ENCODE measurements around the gene LRP1. TPM values are rescaled to one million over a fixed set of nuclear protein-coding genes. Genes with fewer than 3 reads are reported as not detected.

The LRP1 gene
- total RNA-seq, 1 donor from 2014 or later, result 591 TPM

DNA sequence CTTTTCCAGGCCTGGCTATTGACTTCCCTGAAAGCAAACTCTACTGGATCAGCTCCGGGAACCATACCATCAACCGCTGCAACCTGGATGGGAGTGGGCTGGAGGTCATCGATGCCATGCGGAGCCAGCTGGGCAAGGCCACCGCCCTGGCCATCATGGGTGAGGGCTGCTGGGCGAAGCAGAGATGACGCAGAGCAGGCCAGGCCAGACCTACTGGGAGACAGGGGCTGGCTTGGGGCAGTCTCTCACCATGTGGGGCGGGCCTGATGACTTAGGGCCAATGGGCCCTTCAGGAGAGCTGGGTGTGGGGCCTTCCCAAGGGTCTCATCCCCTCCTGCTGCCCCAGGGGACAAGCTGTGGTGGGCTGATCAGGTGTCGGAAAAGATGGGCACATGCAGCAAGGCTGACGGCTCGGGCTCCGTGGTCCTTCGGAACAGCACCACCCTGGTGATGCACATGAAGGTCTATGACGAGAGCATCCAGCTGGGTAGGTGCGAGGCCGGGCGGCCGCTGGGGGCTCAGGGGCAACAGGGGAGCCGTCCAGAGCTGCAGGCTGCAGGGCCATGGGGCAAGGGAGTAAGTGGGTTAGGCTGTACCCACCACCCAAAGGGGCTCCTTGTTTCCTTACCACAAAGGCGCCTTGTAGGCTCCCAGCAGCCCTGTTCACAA is 52.2 kb downstream of the LRP1 start:
- Mint-ChIP-seq H3K9me3 (ENCODE audit: unreplicated experiment) (no peaks in the 10 kb centered on the region), H3K4me1 (ENCODE audit: unreplicated experiment) (peaks cover 6% of the 10 kb centered on the region), H3K36me3 (ENCODE audit: unreplicated experiment) (peaks cover 50% of the 10 kb centered on the region), H3K27ac (ENCODE audit: unreplicated experiment) (no peak overlapping the region), H3K27me3 (ENCODE audit: unreplicated experiment) (no peaks in the 10 kb centered on the region), H3K4me3 (ENCODE audit: unreplicated experiment) (no peak overlapping the region)
- TF ChIP-seq, protein P1, sequence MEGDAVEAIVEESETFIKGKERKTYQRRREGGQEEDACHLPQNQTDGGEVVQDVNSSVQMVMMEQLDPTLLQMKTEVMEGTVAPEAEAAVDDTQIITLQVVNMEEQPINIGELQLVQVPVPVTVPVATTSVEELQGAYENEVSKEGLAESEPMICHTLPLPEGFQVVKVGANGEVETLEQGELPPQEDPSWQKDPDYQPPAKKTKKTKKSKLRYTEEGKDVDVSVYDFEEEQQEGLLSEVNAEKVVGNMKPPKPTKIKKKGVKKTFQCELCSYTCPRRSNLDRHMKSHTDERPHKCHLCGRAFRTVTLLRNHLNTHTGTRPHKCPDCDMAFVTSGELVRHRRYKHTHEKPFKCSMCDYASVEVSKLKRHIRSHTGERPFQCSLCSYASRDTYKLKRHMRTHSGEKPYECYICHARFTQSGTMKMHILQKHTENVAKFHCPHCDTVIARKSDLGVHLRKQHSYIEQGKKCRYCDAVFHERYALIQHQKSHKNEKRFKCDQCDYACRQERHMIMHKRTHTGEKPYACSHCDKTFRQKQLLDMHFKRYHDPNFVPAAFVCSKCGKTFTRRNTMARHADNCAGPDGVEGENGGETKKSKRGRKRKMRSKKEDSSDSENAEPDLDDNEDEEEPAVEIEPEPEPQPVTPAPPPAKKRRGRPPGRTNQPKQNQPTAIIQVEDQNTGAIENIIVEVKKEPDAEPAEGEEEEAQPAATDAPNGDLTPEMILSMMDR (IDR thresholded peaks at IDR 0.05), result no peak
- no peak for DNase-seq (ENCODE audit: extremely low spot score, unreplicated experiment)

DNA sequence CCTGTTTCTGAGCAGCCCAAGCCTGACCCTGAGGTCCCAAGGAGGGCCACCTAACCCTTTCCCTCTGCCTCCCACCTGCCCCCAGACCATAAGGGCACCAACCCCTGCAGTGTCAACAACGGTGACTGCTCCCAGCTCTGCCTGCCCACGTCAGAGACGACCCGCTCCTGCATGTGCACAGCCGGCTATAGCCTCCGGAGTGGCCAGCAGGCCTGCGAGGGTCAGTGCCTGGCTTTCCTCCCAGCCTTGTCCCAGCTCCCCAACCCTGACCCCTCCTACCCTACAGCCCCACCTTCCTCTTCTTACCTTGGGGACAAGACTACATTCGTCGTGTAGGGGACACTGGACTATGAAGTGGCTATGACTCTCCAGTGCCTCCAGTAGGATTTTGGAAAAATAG is 52.8 kb downstream of the LRP1 start:
- peak overlapping the region; percentile 21 for H3K27ac Mint-ChIP-seq (ENCODE audit: unreplicated experiment)
- peaks cover 50% of the 10 kb centered on the region for H3K36me3 Mint-ChIP-seq (ENCODE audit: unreplicated experiment)
- no peak for DNase-seq (ENCODE audit: extremely low spot score, unreplicated experiment)
- H3K9me3 Mint-ChIP-seq (ENCODE audit: unreplicated experiment), result no peaks in the 10 kb centered on the region
- H3K4me3 Mint-ChIP-seq (ENCODE audit: unreplicated experiment), result no peak overlapping the region
- TF ChIP-seq, protein P1 (IDR thresholded peaks at IDR 0.05), result no peak
- peaks cover 3% of the 10 kb centered on the region for H3K4me1 Mint-ChIP-seq (ENCODE audit: unreplicated experiment)
- no peaks in the 10 kb centered on the region for H3K27me3 Mint-ChIP-seq (ENCODE audit: unreplicated experiment)

DNA sequence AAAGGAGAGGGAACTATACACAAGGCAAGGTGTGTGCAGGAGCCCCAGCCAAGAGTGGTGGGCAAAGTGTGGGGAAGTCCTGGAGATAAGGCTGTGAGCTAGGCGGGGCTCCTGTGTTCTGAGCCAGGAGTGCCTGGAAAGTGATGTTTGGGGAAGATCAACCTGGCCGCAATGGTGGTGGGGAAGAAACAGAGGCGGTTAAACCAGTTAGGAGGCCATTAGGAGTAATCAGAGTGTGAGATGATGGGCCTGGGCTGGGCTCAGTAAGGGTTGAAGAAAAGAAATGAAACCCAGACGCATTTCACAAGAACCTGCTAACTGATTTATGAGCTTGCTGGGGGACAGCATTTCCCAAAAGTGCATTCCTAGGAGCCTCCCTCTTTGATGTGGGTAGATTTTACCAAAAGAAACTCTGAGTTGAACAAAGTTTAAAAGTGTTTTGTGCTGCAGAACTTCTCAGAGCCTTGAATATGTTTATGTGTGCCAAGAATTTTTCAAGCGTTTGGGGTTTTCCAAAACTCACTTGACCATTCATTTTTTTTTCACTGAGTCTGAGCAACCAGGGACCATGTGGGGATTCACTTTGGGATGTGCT is 53.4 kb downstream of the LRP1 start:
- Mint-ChIP-seq H3K36me3 (ENCODE audit: unreplicated experiment) (peaks cover 51% of the 10 kb centered on the region), H3K4me1 (ENCODE audit: unreplicated experiment) (peaks cover 3% of the 10 kb centered on the region), H3K27me3 (ENCODE audit: unreplicated experiment) (no peaks in the 10 kb centered on the region), H3K4me3 (ENCODE audit: unreplicated experiment) (no peak overlapping the region), H3K9me3 (ENCODE audit: unreplicated experiment) (no peaks in the 10 kb centered on the region), H3K27ac (ENCODE audit: unreplicated experiment) (peak overlapping the region; percentile 21)
- no peak for DNase-seq (ENCODE audit: extremely low spot score, unreplicated experiment)
- TF ChIP-seq, protein P1 (IDR thresholded peaks at IDR 0.05), result no peak

DNA sequence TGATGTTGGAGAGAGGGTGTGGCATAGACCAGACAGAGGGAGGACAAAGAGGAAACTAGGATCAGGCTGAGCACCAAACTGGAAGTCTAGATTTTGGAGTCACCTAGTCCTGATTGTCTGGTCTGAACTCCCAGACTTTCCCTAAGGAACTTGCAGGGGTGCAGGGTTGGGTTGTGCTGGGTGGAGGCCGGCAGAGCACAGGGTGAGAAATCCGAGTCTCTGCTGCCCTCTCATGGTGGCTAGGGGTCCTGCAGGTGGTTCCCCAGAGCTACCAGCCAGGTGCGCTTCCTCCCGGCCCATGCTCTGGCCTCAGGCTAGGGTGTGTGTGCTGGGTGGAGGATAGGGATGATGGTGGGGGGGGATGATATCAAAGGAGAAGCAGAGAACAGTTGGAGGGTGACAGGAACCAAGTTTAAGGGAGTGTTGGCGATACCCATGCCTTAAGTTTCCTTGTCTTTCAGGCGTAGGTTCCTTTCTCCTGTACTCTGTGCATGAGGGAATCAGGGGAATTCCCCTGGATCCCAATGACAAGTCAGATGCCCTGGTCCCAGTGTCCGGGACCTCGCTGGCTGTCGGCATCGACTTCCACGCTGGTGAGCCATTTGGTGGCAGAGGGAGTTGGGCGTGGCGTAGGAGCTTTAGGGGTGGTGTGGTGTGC is 54.8 kb downstream of the LRP1 start:
- Mint-ChIP-seq H3K4me1 (ENCODE audit: unreplicated experiment) (peaks cover 3% of the 10 kb centered on the region), H3K27me3 (ENCODE audit: unreplicated experiment) (no peaks in the 10 kb centered on the region), H3K36me3 (ENCODE audit: unreplicated experiment) (peaks cover 48% of the 10 kb centered on the region), H3K9me3 (ENCODE audit: unreplicated experiment) (no peaks in the 10 kb centered on the region), H3K4me3 (ENCODE audit: unreplicated experiment) (no peak overlapping the region), H3K27ac (ENCODE audit: unreplicated experiment) (peak overlapping the region; percentile 58)
- TF ChIP-seq, protein P1 (IDR thresholded peaks at IDR 0.05), result peak; percentile 84
- DNase-seq (ENCODE audit: extremely low spot score, unreplicated experiment), result no peak

Data from osteocyte (in vitro differentiated cells).